Trophoblast cell (in vitro differentiated cells and primary cell): ENCODE measurements around the gene PADI2.

ENCODE experiments used
- DNase-seq, 2 donors: peaks; one replicate each; pipeline ENCODE4 v3.0.0-alpha.2; 2016
- H2AFZ ChIP-seq: 2 replicates; pipeline ENCODE4 v1.6.1; 2013; ENCODE audit warnings: low read length, moderate library complexity, mild to moderate bottlenecking; ENCODE audit not compliant: insufficient read depth, poor library complexity
- H2AK5ac ChIP-seq: 2 replicates; pipeline ENCODE4 v1.6.1; 2013; ENCODE audit warnings: mild to moderate bottlenecking, low read length
- H2BK120ac ChIP-seq: 2 replicates; pipeline ENCODE4 v1.6.1; 2013; ENCODE audit warnings: low read length, mild to moderate bottlenecking, moderate library complexity; ENCODE audit not compliant: insufficient read depth, poor library complexity
- H2BK12ac ChIP-seq: 2 replicates; pipeline ENCODE4 v1.6.1; 2013; ENCODE audit warnings: mild to moderate bottlenecking, low read length, moderate library complexity
- H2BK5ac ChIP-seq: 2 replicates; pipeline ENCODE4 v1.6.1; 2013; ENCODE audit warnings: low read length, low read depth, moderate library complexity, mild to moderate bottlenecking; ENCODE audit not compliant: poor library complexity
- H3K14ac ChIP-seq: 2 replicates; pipeline ENCODE4 v1.6.1; 2013; ENCODE audit warnings: mild to moderate bottlenecking, low read length
- H3K18ac ChIP-seq: 2 replicates; pipeline ENCODE4 v1.6.1; 2013; ENCODE audit warnings: mild to moderate bottlenecking, low read length
- H3K23ac ChIP-seq: 2 replicates; pipeline ENCODE4 v1.6.1; 2013; ENCODE audit warnings: low read length
- H3K27ac ChIP-seq: 2 replicates; pipeline ENCODE4 v1.5.1; 2013; ENCODE audit warnings: low read depth, mild to moderate bottlenecking, inconsistent platforms, low read length, moderate library complexity
- H3K27me3 ChIP-seq: 2 replicates; pipeline ENCODE4 v1.6.1; 2013; ENCODE audit warnings: inconsistent platforms, mild to moderate bottlenecking, low read length, moderate library complexity; ENCODE audit not compliant: insufficient read depth
- H3K36me3 ChIP-seq, 2 experiments: 1 replicate in 1 of 2; 2 replicates in 1 of 2; pipeline ENCODE4 v1.6.1; 2013; ENCODE audit warnings: low read length in 2 of 2, mild to moderate bottlenecking in 2 of 2, moderate library complexity in 1 of 2; ENCODE audit not compliant: insufficient read depth in 2 of 2, control insufficient read depth in 1 of 2
- H3K4ac ChIP-seq: 2 replicates; pipeline ENCODE4 v1.6.1; 2013; ENCODE audit warnings: low read depth, mild to moderate bottlenecking, low read length, moderate library complexity
- H3K4me1 ChIP-seq, 2 experiments: 1 replicate in 1 of 2; 2 replicates in 1 of 2; pipeline ENCODE4 v1.6.1; 2013; ENCODE audit warnings: low read length in 2 of 2, mild to moderate bottlenecking in 2 of 2, moderate library complexity in 1 of 2; ENCODE audit not compliant: insufficient read depth in 2 of 2, control insufficient read depth in 1 of 2
- H3K4me2 ChIP-seq: 2 replicates; pipeline ENCODE4 v1.6.1; 2013; ENCODE audit warnings: inconsistent platforms, mild to moderate bottlenecking, low read length, moderate library complexity
- H3K4me3 ChIP-seq: 2 replicates; pipeline ENCODE4 v1.5.1; 2013; ENCODE audit warnings: mild to moderate bottlenecking, low read depth, low read length, inconsistent platforms
- H3K79me1 ChIP-seq: one replicate; pipeline ENCODE4 v1.6.1; 2013; ENCODE audit warnings: low read length
- H3K79me2 ChIP-seq: 2 replicates; pipeline ENCODE4 v1.6.1; 2013; ENCODE audit warnings: low read length, mild to moderate bottlenecking; ENCODE audit not compliant: control insufficient read depth, insufficient read depth, poor library complexity
- H3K9ac ChIP-seq: 2 replicates; pipeline ENCODE4 v1.6.1; 2013; ENCODE audit warnings: mild to moderate bottlenecking, low read length
- H3K9me3 ChIP-seq: 2 replicates; pipeline ENCODE4 v1.6.1; 2013; ENCODE audit warnings: low read depth, mild to moderate bottlenecking, control low read depth, inconsistent platforms, low read length; ENCODE audit not compliant: insufficient read depth
- H4K12ac ChIP-seq: 2 replicates; pipeline ENCODE4 v1.6.1; 2013; ENCODE audit warnings: low read depth, mild to moderate bottlenecking, low read length, moderate library complexity
- H4K8ac ChIP-seq: 2 replicates; pipeline ENCODE4 v1.6.1; 2013; ENCODE audit warnings: low read depth, mild to moderate bottlenecking, low read length, moderate library complexity
- H4K91ac ChIP-seq: one replicate; pipeline ENCODE4 v1.6.1; 2013; ENCODE audit warnings: low read depth, mild to moderate bottlenecking, low read length, moderate library complexity
- WGBS: extraction: QIAGEN DNeasy Blood & Tissue Kit; methylation state at CpG from one replicate; pipeline ENCODE4 v1.1.7; 2013; ENCODE audit warnings: missing lambda C conversion rate; ENCODE audit not compliant: insufficient read length, insufficient coverage; ENCODE audit errors: extremely low coverage; 5-methylcytosine and 5-hydroxymethylcytosine counted together

Gene PADI2

DNA sequence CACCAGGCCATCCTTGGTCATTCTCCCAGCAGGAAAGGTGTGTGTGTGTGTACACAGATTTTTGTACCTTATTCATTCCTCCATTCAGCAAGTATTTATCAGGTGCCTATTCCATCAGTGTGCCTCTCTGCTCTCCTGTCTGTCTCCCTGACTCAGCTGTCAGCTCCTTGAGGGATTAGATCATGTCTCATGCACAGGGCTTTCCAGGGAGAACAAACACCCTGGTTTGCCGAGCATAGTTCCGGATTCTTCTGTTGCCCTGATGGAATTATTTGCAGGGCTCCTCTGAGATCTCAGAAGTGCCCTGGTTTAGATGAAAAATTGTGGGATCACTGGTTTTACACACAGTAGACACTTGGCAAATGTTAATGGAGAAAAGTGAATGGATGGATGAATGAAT lies 57.4 kb downstream of the PADI2 start:
- Histone ChIP-seq H3K9ac (no peak overlapping the region), H3K4me2 (no peak overlapping the region), H3K79me1 (no peaks in the 10 kb centered on the region), H3K36me3 (no peaks in the 10 kb centered on the region), H2BK5ac (no peak overlapping the region), H4K8ac (no peak overlapping the region), H3K27me3 (no peaks in the 10 kb centered on the region), H4K12ac (no peak overlapping the region), H3K14ac (no peak overlapping the region), H2BK12ac (no peak overlapping the region), H3K9me3 (no peaks in the 10 kb centered on the region), H2BK120ac (no peak overlapping the region), H2AFZ (no peak overlapping the region), H3K18ac (no peak overlapping the region), H3K79me2 (no peaks in the 10 kb centered on the region), H3K27ac (no peak overlapping the region), H3K23ac (no peak overlapping the region), H3K4ac (no peak overlapping the region), H3K4me1 (peaks cover 0 to 2% of the 10 kb centered on the region in 2 experiments), H4K91ac (no peak overlapping the region), H3K4me3 (no peak overlapping the region), H2AK5ac (no peak overlapping the region)
- no CpG with 5 or more reads among the region's 2 CpGs for WGBS
- no peak for DNase-seq

DNA sequence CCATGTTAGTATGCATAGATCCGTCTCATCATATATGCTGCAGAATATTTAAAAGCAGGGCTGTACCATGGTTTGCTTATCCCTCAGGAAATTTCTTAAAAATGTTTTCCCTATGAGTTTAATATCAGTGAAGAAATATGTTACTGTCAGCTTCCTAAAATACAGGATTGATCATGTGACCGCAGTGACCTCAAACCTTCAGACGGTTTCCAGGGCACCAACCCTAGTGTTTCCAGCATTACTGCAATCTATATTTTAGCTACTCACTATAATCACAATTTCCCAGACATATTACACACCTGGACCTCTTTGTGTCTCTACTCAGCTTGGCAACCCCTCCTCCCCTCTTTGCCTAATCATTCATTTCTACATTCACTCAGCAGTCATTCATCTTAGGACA lies 57.8 kb downstream of the PADI2 start:
- no peaks in the 10 kb centered on the region for H3K79me2 ChIP-seq
- no peak overlapping the region for H2BK120ac ChIP-seq
- H2AK5ac ChIP-seq, result no peak overlapping the region
- no peak overlapping the region for H4K8ac ChIP-seq
- no peak overlapping the region for H3K4me3 ChIP-seq
- no CpG with 5 or more reads among the region's 3 CpGs for WGBS
- H3K79me1 ChIP-seq, result no peaks in the 10 kb centered on the region
- no peak overlapping the region for H3K18ac ChIP-seq
- H3K9ac ChIP-seq, result no peak overlapping the region
- no peak overlapping the region for H4K91ac ChIP-seq
- no peaks in the 10 kb centered on the region for H3K9me3 ChIP-seq
- H2BK5ac ChIP-seq, result no peak overlapping the region
- H3K4me1 ChIP-seq, result peaks cover 0 to 2% of the 10 kb centered on the region in 2 experiments
- H3K27ac ChIP-seq, result no peak overlapping the region
- H3K23ac ChIP-seq, result no peak overlapping the region
- no peak overlapping the region for H2AFZ ChIP-seq
- no peaks in the 10 kb centered on the region for H3K27me3 ChIP-seq
- no peaks in the 10 kb centered on the region for H3K36me3 ChIP-seq
- H3K4me2 ChIP-seq, result no peak overlapping the region
- no peak overlapping the region for H3K4ac ChIP-seq
- DNase-seq, result no peak
- no peak overlapping the region for H2BK12ac ChIP-seq
- no peak overlapping the region for H4K12ac ChIP-seq
- H3K14ac ChIP-seq, result no peak overlapping the region

DNA sequence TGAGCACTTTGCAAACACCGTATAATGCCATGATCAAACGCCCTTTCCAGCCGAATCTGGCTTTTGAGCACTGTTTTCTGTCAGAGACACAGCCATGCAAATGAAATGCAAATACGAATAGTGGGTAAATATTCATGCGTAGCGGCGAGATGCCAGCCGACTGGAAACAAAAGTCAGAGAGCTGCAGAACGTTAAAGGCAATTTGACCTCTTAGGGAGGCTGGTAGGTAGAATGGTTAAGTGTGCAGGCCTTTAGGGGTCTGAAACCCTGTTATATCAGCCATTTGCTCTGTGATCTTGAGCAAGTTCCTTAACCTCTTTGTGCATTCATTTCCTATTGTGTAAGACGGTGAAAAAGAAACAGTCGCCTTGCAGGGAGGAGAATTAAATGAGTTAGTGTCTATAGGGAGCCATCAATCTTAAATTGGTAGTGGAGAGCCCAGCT lies 58.9 kb downstream of the PADI2 start:
- Histone ChIP-seq H4K8ac (no peak overlapping the region), H3K27me3 (no peaks in the 10 kb centered on the region), H2AFZ (no peak overlapping the region), H3K79me2 (no peaks in the 10 kb centered on the region), H2BK120ac (no peak overlapping the region), H4K91ac (no peak overlapping the region), H3K4me1 (peaks cover 0 to 2% of the 10 kb centered on the region in 2 experiments), H3K27ac (no peak overlapping the region), H2BK12ac (no peak overlapping the region), H2BK5ac (no peak overlapping the region), H3K23ac (no peak overlapping the region), H4K12ac (no peak overlapping the region), H2AK5ac (no peak overlapping the region), H3K36me3 (no peaks in the 10 kb centered on the region), H3K4me3 (no peak overlapping the region), H3K18ac (no peak overlapping the region), H3K9me3 (no peaks in the 10 kb centered on the region), H3K4ac (no peak overlapping the region), H3K79me1 (no peaks in the 10 kb centered on the region), H3K4me2 (no peak overlapping the region), H3K14ac (no peak overlapping the region), H3K9ac (no peak overlapping the region)
- DNase-seq, result no peak
- WGBS, result no CpG with 5 or more reads among the region's 11 CpGs

DNA sequence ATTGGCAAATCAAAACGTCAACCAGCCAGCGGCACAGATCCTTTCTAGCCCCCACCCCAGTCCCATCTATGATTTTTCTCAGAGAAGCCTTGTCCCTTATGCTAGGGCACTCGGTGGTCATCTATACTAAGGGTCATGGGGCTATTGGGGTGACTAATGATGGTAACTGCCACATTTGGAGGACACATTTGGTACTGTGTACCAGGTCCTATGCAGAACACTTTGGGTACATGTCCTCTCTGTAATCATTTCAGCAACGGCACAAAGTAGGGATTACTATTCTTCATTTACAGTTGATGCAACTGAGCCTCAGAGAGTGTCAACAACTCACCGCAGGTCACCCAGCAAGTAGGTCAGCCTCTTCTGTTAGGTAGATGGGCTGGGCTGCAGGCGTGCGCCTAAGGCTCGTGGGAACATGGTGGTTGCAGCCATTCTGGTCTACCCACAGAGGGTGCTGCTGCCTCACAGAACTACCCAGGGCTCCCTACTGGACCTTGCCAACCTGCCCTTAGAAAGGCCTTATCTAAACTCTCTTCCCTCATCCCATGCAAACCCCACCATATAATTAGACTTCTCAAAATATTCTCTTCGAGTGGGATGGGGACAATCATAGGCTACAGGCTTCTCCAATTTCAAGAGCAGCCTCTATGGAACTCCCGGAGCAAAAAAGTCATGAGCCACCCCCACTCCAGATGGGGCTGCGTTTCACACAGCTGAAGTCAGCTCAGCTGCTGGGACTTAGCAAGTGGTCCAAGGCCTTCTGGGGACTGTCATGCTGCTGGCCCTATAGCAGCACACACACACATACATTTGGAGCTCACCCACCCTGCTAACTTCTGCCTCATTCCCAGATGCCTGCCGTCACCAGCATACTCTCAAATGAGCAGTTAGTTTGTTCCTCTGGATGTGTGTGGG lies 59.6 kb downstream of the PADI2 start:
- Histone ChIP-seq H2BK12ac (no peak overlapping the region), H3K14ac (no peak overlapping the region), H2BK120ac (no peak overlapping the region), H3K4me3 (no peak overlapping the region), H2AK5ac (no peak overlapping the region), H3K18ac (no peak overlapping the region), H3K36me3 (no peaks in the 10 kb centered on the region), H3K4me1 (peaks cover 0 to 2% of the 10 kb centered on the region in 2 experiments), H3K27me3 (no peaks in the 10 kb centered on the region), H4K8ac (no peak overlapping the region), H3K9me3 (no peaks in the 10 kb centered on the region), H3K9ac (no peak overlapping the region), H2AFZ (no peak overlapping the region), H3K4me2 (no peak overlapping the region), H3K27ac (no peak overlapping the region), H3K4ac (no peak overlapping the region), H4K91ac (no peak overlapping the region), H3K23ac (no peak overlapping the region), H4K12ac (no peak overlapping the region), H2BK5ac (no peak overlapping the region), H3K79me1 (no peaks in the 10 kb centered on the region), H3K79me2 (no peaks in the 10 kb centered on the region)
- no CpG with 5 or more reads among the region's 12 CpGs for WGBS
- DNase-seq, result peak; percentile 80 to 86
